PC-9 (cell line): ENCODE data around the gene MGAT4A. TPM values are rescaled to one million over a fixed set of nuclear protein-coding genes. Genes with fewer than 3 reads are reported as not detected.

ENCODE experiments used
- BruUV-seq: library from RNA; stranded (reverse); fragments of 400-500 nt; replicated peaks from 2 replicates; lab custom pipeline; 2021; lab: Mats Ljungman, UMichigan
- CTCF ChIA-PET: fragments of 300-600 bp; sonication (Branson Sonifier 250); formaldehyde crosslinking; loops from one replicate; lab custom pipeline; 2022; ENCODE audit warnings: antibody characterized with exemption; lab: Charles Lee
- POLR2A ChIA-PET: fragments of 300-600 bp; sonication (Branson Sonifier 250); formaldehyde crosslinking; loops from one replicate; lab custom pipeline; 2022; ENCODE audit warnings: antibody characterized with exemption; ENCODE audit not compliant: unreplicated experiment; lab: Charles Lee
- DNase-seq, 2 experiments: peaks; one replicate each; pipeline versions ENCODE4 v3.0.0 to v3.0.0-alpha.2; 2015 to 2022; ENCODE audit warnings: mixed read lengths in 1 of 2
- H2AFZ ChIP-seq: fragments of 200-600 bp; sonication (generic); 2 replicates; pipeline ENCODE4 v1.8.1; 2017; ENCODE audit warnings: antibody characterized with exemption
- H3F3A ChIP-seq: fragments of 200-600 bp; sonication (generic); 2 replicates; pipeline ENCODE4 v1.8.1; 2017; ENCODE audit warnings: antibody characterized with exemption, mild to moderate bottlenecking, low read depth; ENCODE audit not compliant: insufficient read depth
- H3K27ac ChIP-seq: fragments of 200-600 bp; sonication (generic); 2 replicates; pipeline ENCODE4 v1.6.1; 2016; ENCODE audit warnings: mixed run types
- H3K27me3 ChIP-seq: fragments of 200-600 bp; sonication (generic); 2 replicates; pipeline ENCODE4 v1.6.1; 2016; ENCODE audit warnings: low read depth, mixed run types; ENCODE audit not compliant: insufficient read depth
- H3K36me3 ChIP-seq: fragments of 200-600 bp; sonication (generic); 2 replicates; pipeline ENCODE4 v1.6.1; 2016; ENCODE audit warnings: low read depth, mixed run types
- H3K4me1 ChIP-seq: fragments of 200-600 bp; sonication (generic); replicated peaks from 2 replicates; pipeline ENCODE4 v1.6.1; 2016; ENCODE audit warnings: mixed run types; ENCODE audit not compliant: insufficient read depth
- H3K4me2 ChIP-seq: fragments of 200-600 bp; sonication (generic); 2 replicates; pipeline ENCODE4 v1.6.1; 2017; ENCODE audit warnings: mixed run types
- H3K4me3 ChIP-seq: fragments of 200-600 bp; sonication (generic); 2 replicates; pipeline ENCODE4 v1.6.1; 2016; ENCODE audit warnings: mixed run types
- H3K79me2 ChIP-seq: fragments of 200-600 bp; sonication (generic); 2 replicates; pipeline ENCODE4 v1.6.1; 2017; ENCODE audit warnings: low read depth, mixed run types
- H3K9me2 ChIP-seq: fragments of 200-600 bp; sonication (generic); 2 replicates; pipeline ENCODE4 v1.8.1; 2017; ENCODE audit warnings: mild to moderate bottlenecking; ENCODE audit not compliant: insufficient read depth
- H3K9me3 ChIP-seq: fragments of 200-600 bp; sonication (generic); 2 replicates; pipeline ENCODE4 v1.8.1; 2016; ENCODE audit warnings: low read depth; ENCODE audit not compliant: insufficient read depth
- H4K20me1 ChIP-seq: fragments of 200-600 bp; sonication (generic); 2 replicates; pipeline ENCODE4 v1.8.1; 2017; ENCODE audit not compliant: insufficient read depth
- EZH2 ChIP-seq: fragments of 200-600 bp; sonication (generic); IDR thresholded peaks from 2 replicates; pipeline ENCODE4 v1.8.0; 2017; ENCODE audit warnings: antibody characterized with exemption, low read depth
- intact Hi-C: fragments of 100-400 bp; cut with micrococcal nuclease; formaldehyde crosslinking; loops from one replicate; pipeline ENCODE4 v1.10.0; 2022; ENCODE audit not compliant: unreplicated experiment
- total RNA-seq: library from RNA; stranded (reverse); gene quantifications from 2 replicates; pipeline ENCODE4 v1.2.3, GENCODE V29; 2021
- TF ChIP-seq, protein P1 (sequence below): fragments of 200-600 bp; sonication (generic); conservative IDR thresholded peaks from 2 replicates; pipeline ENCODE4 v1.6.1; 2017; ENCODE audit warnings: mixed run types, antibody characterized with exemption, mild to moderate bottlenecking, moderate library complexity

Gene MGAT4A
- total RNA-seq, 1 experiment from 2014 or later, result 12.9 TPM

DNA sequence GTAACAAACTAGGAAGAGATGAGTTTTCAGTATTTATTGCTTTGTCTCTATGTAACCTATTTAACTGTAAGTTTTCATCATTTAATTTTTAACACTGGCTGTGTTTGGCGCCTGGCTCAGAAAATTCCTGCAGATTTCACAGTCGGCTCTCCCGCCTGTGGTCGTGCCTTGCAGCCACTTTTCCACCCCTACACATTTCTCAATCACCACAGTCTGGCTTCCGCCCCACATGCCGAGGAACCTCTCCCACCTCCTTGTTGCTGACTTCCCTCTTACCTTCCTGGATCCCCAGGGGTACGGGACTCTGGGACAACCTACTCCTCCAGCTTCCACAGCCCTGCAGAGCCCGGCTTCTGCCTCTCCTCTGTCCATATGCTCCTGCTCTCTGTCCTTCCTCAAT lies 41.6 kb upstream of the MGAT4A start:
- Histone ChIP-seq H3K27ac (no peak overlapping the region), H3K4me2 (no peak overlapping the region), H2AFZ (no peak overlapping the region), H3F3A (peaks cover 6% of the 10 kb centered on the region; the same call in 1 of the 2 replicates), H3K4me1 (peaks cover 15% of the 10 kb centered on the region), H3K4me3 (no peak overlapping the region), H3K27me3 (no peaks in the 10 kb centered on the region), H4K20me1 (no peaks in the 10 kb centered on the region), H3K36me3 (no peaks in the 10 kb centered on the region), H3K79me2 (no peaks in the 10 kb centered on the region), H3K9me3 (no peaks in the 10 kb centered on the region), H3K9me2 (no peaks in the 10 kb centered on the region)
- TF ChIP-seq EZH2, result no peak
- TF ChIP-seq, protein P1, sequence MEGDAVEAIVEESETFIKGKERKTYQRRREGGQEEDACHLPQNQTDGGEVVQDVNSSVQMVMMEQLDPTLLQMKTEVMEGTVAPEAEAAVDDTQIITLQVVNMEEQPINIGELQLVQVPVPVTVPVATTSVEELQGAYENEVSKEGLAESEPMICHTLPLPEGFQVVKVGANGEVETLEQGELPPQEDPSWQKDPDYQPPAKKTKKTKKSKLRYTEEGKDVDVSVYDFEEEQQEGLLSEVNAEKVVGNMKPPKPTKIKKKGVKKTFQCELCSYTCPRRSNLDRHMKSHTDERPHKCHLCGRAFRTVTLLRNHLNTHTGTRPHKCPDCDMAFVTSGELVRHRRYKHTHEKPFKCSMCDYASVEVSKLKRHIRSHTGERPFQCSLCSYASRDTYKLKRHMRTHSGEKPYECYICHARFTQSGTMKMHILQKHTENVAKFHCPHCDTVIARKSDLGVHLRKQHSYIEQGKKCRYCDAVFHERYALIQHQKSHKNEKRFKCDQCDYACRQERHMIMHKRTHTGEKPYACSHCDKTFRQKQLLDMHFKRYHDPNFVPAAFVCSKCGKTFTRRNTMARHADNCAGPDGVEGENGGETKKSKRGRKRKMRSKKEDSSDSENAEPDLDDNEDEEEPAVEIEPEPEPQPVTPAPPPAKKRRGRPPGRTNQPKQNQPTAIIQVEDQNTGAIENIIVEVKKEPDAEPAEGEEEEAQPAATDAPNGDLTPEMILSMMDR, result no peak
- DNase-seq, result no peak
- ChIA-PET POLR2A (no interaction called here), CTCF (no interaction called here)
- intact Hi-C loops, result no loop called here
- BruUV-seq, result no TSS peak

DNA sequence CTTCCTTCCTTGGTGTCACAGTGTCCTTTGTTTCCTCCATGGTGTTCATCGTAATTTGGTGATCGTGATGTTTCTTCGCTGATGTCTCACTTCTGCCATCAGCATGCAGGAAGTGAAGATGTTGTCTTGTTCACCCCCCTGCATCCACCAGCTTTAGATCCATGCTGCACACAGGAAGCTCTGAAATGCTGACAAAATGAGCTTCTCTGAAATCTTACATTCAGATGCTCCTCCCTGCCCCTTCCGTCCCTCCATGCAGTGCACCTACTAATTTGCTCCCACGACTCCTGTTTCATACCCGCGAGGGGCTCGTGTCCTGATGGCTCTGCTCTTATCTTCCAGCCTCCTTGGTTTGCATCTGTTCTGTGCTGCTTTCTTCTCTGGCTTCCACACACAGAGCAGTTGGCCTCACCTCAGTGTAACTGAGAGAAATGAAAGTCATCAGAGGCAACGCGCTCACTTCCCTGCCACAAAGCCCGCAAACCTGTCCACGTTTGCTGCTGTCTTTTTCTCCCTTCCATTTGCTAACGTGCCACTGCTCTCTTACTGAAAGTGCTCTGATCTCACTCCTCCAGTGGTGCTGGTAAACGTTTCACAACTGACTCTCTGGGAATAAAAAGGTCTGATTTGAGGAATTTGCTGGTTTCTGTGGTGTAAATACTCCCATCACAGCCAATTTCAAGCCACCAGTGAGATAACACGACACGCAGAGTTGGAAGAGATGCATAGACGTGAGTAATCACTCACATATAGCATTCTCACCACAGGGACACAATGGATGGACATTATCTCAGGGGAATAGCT lies 41.0 kb upstream of the MGAT4A start:
- TF ChIP-seq, protein P1, result no peak
- TF ChIP-seq EZH2, result no peak
- BruUV-seq, result no TSS peak
- Histone ChIP-seq H3K27me3 (no peaks in the 10 kb centered on the region), H2AFZ (no peak overlapping the region), H3K4me3 (no peak overlapping the region), H4K20me1 (no peaks in the 10 kb centered on the region), H3F3A (peaks cover 12% of the 10 kb centered on the region), H3K79me2 (no peaks in the 10 kb centered on the region), H3K9me2 (no peaks in the 10 kb centered on the region), H3K4me2 (no peak overlapping the region), H3K4me1 (peaks cover 21% of the 10 kb centered on the region), H3K9me3 (no peaks in the 10 kb centered on the region), H3K27ac (no peak overlapping the region), H3K36me3 (no peaks in the 10 kb centered on the region)
- ChIA-PET CTCF (no interaction called here), POLR2A (no interaction called here)
- intact Hi-C loops, result no loop called here
- no peak for DNase-seq

DNA sequence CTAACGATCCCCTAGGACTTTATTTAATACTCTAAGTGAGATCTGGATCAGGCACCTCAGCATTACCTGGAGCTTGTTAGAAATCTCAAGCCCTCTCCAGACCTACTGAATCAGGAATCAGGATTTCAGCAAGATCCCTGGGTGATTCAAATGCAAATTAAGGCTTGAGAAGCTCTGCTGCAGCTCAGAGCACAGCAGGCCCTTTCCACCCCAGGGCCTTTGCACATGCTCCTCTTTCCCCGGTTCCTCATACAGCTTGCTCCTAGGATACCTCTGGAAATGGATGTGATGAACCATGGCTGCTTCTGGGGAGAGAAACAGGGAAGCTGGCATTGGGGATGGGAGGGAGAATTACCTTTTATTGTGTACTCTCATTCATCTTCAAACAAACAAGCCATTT lies 40.3 kb upstream of the MGAT4A start:
- BruUV-seq, result no TSS peak
- H3K9me2 ChIP-seq, result no peaks in the 10 kb centered on the region
- TF ChIP-seq EZH2, result no peak
- TF ChIP-seq, protein P1, result no peak
- peaks cover 17% of the 10 kb centered on the region for H3F3A ChIP-seq
- H3K36me3 ChIP-seq, result no peaks in the 10 kb centered on the region
- POLR2A ChIA-PET, result no interaction called here
- no peaks in the 10 kb centered on the region for H3K9me3 ChIP-seq
- CTCF ChIA-PET, result no interaction called here
- H2AFZ ChIP-seq, result no peak overlapping the region
- no peak overlapping the region for H3K27ac ChIP-seq
- H4K20me1 ChIP-seq, result no peaks in the 10 kb centered on the region
- no peaks in the 10 kb centered on the region for H3K27me3 ChIP-seq
- H3K4me1 ChIP-seq, result peaks cover 27% of the 10 kb centered on the region
- no peak overlapping the region for H3K4me2 ChIP-seq
- DNase-seq, result no peak
- no peaks in the 10 kb centered on the region for H3K79me2 ChIP-seq
- H3K4me3 ChIP-seq, result no peak overlapping the region
- intact Hi-C loops, result no loop called here
